Measurements from ENCODE around the gene SEPHS1.
"Not testable (repeated sequence)": the region's sequence is repeated elsewhere in the genome, so short reads cannot be mapped to it uniquely, and the experiment has no call there.

SEPHS1 gene

GRCh38 chr10:13348216-13349017 is at the start of gene SEPHS1:
TSS of gene SEPHS1 (minus strand) at chr10:13348293. CDS start at chr10:13344950, 3,343 bp downstream.
- peak; percentile 63 to 67 for DNase-seq

GRCh38 chr10:13397052-13397451 is 49.0 kb upstream of the SEPHS1 start:
- DNase-seq = no peak

- no peak for DNase-seq
Observed at GRCh38 chr10:13396369-13396768, 48.3 kb upstream of the SEPHS1 start.

GRCh38 chr10:13395540-13395939 is 47.4 kb upstream of the SEPHS1 start:
- DNase-seq = no peak

- no peak for DNase-seq
Observed at GRCh38 chr10:13393640-13394039, 45.5 kb upstream of the SEPHS1 start.

GRCh38 chr10:13392701-13393100 is 44.6 kb upstream of the SEPHS1 start:
- no peak for DNase-seq

- DNase-seq = no peak
Observed at GRCh38 chr10:13390604-13391522, 42.8 kb upstream of the SEPHS1 start.

- DNase-seq = no peak
Observed at GRCh38 chr10:13388478-13389230, 40.6 kb upstream of the SEPHS1 start.

- no peak for DNase-seq
Observed at GRCh38 chr10:13386021-13386420, 37.9 kb upstream of the SEPHS1 start.

- DNase-seq = no peak
Observed at GRCh38 chr10:13383399-13383761, 35.3 kb upstream of the SEPHS1 start.

GRCh38 chr10:13382703-13383398 is 34.8 kb upstream of the SEPHS1 start:
- DNase-seq = no peak

GRCh38 chr10:13379061-13379460 is 31.0 kb upstream of the SEPHS1 start:
- not testable (repeated sequence) for DNase-seq

- no peak for DNase-seq
Observed at GRCh38 chr10:13376746-13377145, 28.7 kb upstream of the SEPHS1 start.

GRCh38 chr10:13376297-13376696 is 28.2 kb upstream of the SEPHS1 start:
- DNase-seq = no peak

GRCh38 chr10:13375791-13376190 is 27.7 kb upstream of the SEPHS1 start:
- DNase-seq = no peak

- no peak for DNase-seq
Observed at GRCh38 chr10:13373644-13374043, 25.6 kb upstream of the SEPHS1 start.

- DNase-seq = no peak
Observed at GRCh38 chr10:13372524-13372923, 24.4 kb upstream of the SEPHS1 start.

- peak; percentile 73 to 74 for DNase-seq
Observed at GRCh38 chr10:13371897-13372470, 23.9 kb upstream of the SEPHS1 start.

- no peak for DNase-seq
Observed at GRCh38 chr10:13366891-13367290, 18.8 kb upstream of the SEPHS1 start.

- no peak for DNase-seq
Observed at GRCh38 chr10:13365831-13366230, 17.7 kb upstream of the SEPHS1 start.

GRCh38 chr10:13365243-13365642 is 17.1 kb upstream of the SEPHS1 start:
- DNase-seq = no peak

GRCh38 chr10:13360587-13360986 is 12.5 kb upstream of the SEPHS1 start:
- no peak for DNase-seq

Data from AML-193 (cell line).